GM19193 (cell line): Measurements from ENCODE around the gene C6orf52.

Experiments used
- POLR2A ChIP-seq: IDR thresholded peaks from 4 replicates; pipeline ENCODE4 v1.6.1; 2011; ENCODE audit not compliant: insufficient read depth, insufficient read length; ENCODE audit errors: extremely low read depth

The C6orf52 gene

GRCh38 chr6:10694302-10695085, at the start of gene C6orf52, which contains the start of gene PAK1IP1:
C6orf52 (minus strand) TSS chr6:10694616; CDS start chr6:10687550, 7,066 bp downstream.
PAK1IP1 (plus strand) TSS chr6:10694972; CDS start chr6:10694986, 14 bp downstream.
- peak; percentile 95 for TF ChIP-seq POLR2A

DNA sequence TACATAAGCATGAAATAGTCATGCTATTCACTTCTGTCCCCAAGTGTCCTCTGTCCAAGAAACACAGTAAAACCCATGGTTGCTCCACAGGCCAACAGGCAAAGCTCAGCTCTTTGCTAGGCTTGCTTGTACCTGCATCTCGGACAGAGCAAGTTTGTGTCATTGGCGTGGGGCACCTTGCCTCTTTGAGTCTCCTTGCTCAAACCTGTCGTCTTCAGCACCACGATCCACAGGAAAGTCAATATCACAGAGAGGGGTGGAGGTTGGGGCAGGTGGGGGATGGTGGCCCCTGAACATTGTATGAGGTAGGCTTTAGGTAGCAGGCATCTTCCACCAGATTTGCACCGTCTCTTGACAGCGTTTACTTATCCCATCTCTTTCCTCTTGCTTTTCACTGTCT, 49.1 kb upstream of the C6orf52 start:
- TF ChIP-seq POLR2A: no peak

- TF ChIP-seq POLR2A: no peak
Measured at GRCh38 chr6:10742251-10742650, 47.8 kb upstream of the C6orf52 start.

DNA sequence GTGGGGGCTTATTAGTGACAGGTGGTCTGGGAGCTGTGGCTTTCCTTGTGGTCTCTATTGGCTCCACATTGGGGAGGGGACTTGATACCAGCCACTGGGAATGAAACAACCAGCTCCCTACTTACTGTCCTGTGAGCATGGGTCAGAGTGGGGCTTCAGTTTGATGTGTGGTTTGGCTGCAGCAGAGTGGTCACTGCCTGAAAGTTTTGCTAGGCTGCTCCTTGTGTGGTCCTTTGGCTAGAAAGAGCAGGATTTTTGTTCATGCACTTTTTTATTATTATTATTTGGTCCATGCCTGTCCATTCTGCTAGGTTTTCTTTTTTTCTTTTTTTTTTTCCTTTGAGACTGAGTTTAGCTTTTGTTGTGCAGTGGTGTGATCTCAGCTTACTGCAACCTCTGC, 45.6 kb upstream of the C6orf52 start:
- no peak for TF ChIP-seq POLR2A

DNA sequence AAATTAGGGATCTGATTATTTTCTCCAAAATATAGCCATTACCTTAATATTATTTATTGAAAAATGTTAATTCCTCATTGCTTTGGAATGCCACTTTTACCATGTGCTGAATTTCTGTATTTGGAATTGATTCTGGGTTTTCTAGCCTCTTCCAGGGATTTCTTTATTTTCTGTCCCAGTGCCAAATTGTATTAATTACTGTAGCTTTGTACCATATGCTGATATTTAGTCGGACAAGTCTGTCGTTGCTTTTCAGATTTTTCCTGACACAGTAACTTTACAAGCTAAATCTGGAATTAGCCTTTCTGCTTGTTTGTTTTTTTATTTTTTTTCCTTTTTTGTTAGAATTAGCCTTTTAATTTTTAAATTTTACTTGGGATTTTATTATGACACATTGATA, 42.3 kb upstream of the C6orf52 start:
- TF ChIP-seq POLR2A: no peak

- no peak for TF ChIP-seq POLR2A
Measured at GRCh38 chr6:10733863-10734262, 39.4 kb upstream of the C6orf52 start.

DNA sequence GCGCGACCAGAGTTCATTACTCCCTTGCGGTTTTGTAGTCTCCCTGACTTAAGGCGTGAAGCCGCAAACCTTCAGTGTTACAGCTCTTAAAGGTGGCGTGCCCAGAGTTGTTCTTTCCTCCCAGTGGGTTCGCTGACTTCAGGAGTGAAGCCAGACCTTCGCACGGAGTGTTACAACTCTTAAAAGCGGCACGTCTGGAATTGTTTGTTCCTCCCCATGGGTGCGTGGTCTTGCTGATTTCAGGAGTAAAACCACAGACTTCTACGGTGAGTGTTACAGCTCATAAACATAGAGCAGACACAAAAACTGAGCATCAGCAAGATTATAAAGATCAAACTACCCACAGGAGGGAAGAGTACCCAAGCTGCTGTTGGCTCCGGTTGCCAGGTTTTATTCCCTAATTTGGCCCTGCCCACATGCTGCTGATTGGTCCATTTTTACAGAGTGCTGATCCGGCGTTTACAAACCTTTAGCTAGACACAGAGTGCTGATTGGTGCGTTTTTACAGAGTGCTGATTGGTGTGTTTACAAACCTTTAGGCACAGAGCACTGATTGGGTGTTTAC, 38.8 kb upstream of the C6orf52 start:
- TF ChIP-seq POLR2A: no peak

DNA sequence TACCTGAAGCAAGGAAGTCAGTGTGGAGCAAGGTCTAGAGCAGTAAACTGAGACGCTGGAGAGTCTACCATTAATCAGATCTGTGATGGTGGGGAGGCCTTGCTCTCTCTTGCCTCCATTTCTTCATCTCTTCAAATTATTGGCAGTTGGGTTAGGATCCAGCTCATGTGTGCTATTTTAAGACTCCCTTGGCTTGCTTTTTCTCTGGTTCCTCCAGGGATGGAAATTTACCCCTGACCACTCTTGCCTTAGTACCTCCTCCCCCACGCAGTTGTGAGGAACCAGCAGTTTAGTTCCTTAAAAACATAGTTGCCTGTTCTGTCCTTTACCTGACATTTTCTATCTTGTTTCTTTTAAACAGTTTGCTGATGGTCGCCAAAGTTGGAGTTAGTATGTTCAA, 35.8 kb upstream of the C6orf52 start:
- no peak for TF ChIP-seq POLR2A

- TF ChIP-seq POLR2A: no peak
Measured at GRCh38 chr6:10725716-10726115, 31.3 kb upstream of the C6orf52 start.

GRCh38 chr6:10725044-10725443, 30.6 kb upstream of the C6orf52 start:
- TF ChIP-seq POLR2A: no peak

- TF ChIP-seq POLR2A: no peak
Measured at GRCh38 chr6:10723567-10723881, 29.1 kb upstream of the C6orf52 start.

GRCh38 chr6:10722820-10723566, 28.6 kb upstream of the C6orf52 start, which contains the start of gene TMEM14C:
TMEM14C (plus strand) TSS chr6:10723070; CDS start chr6:10724614, 1,544 bp downstream.
- peak; percentile 87 for TF ChIP-seq POLR2A

GRCh38 chr6:10722570-10722819, 28.1 kb upstream of the C6orf52 start:
- TF ChIP-seq POLR2A: no peak

DNA sequence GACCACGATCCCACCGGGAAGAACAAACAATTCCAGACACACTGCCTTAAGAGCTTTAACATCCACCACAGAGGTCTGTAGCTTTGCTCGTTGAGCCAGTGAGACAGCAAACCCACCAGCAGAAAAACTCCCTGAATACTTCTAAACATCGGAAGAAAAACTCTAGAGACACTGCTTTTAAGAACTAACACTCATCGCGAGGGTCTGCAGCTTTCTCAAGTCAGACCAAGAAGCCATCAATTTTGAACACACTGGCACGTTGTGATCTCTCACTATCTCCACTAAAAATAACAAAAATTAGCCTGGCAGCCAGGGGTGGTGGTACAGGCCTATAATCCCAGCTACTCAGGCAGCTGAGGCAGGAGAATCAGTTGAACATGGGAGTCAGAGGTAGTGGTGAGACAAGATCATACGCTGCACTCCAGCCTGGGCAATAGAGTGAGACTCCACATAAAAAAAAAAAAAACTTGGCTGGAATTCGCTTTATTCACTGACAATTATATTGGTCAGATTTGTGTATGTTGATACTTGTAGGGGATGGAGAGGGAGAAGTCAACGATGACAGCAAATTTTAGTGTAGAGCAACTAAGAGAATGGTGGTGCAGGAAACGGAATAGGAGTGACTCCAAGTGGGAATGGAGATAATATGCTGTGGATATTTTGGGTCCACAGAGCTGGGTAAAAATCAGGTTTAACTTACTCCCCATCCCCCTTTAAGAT, 27.6 kb upstream of the C6orf52 start:
- TF ChIP-seq POLR2A: no peak

DNA sequence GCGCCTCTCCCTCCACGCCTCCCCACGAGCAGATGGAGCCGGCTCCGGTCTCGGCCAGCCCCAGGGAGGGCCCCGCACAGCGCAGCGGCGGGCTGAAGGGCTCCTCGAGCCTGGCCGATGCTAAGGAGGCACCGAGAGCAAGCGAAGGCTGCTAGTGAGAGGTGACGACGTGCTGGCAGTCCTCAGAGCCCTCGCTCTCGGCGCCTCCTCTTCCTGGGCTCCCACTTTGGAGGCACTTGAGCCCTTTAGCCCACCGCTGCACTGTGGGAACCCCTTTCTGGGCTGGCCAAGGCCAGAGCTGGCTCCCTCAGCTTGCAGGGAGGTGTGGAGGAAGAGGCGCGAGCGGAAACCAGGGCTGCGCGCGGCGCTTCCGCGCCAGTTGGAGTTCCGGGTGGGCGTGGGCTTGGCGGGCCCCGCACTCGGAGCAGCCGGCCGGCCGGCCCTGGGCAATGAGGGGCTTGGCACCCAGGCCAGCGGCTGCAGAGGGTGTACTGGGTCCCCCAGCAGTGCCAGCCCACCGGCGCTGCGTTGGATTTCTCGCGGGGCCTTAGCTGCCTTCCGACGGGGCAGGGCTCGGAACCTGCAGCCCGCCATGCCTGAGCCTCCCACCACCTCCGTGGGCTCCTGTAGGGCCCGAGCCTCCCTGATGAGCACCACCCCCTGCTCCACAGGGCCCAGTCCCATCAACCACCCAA, 26.0 kb upstream of the C6orf52 start:
- peak; percentile 33 for TF ChIP-seq POLR2A
